ENCODE data around the gene SCEL.

SCEL gene

DNA sequence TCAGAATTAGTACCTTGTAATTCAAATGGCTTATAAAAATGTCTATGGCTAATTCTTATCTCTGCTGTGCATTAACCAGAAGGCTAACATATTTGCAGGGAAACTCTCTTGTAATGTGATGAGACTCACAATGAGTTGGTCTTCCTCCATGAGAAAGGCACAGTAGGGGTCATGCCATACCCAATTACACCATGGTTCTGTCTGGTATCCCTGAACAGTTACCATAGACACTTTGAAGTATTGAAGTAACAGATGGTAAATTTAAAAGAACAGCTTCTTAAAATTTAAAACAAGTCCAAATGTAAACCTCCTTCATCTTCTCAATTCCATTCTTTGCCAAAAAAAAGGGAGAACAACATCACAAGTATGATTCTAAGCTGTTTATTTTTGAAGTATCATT lies 139.3 kb downstream of the SCEL start:
- Histone ChIP-seq H3K9me3 (no peaks in the 10 kb centered on the region; the same call in 1 of the 2 replicates), H3K4me1 (no peaks in the 10 kb centered on the region), H3K27me3 (no peaks in the 10 kb centered on the region; the same call in 1 of the 2 replicates), H3K4me3 (ENCODE audit: low read depth, low read length) (no peak overlapping the region), H3K36me3 (no peaks in the 10 kb centered on the region)
- TF ChIP-seq, protein P1, sequence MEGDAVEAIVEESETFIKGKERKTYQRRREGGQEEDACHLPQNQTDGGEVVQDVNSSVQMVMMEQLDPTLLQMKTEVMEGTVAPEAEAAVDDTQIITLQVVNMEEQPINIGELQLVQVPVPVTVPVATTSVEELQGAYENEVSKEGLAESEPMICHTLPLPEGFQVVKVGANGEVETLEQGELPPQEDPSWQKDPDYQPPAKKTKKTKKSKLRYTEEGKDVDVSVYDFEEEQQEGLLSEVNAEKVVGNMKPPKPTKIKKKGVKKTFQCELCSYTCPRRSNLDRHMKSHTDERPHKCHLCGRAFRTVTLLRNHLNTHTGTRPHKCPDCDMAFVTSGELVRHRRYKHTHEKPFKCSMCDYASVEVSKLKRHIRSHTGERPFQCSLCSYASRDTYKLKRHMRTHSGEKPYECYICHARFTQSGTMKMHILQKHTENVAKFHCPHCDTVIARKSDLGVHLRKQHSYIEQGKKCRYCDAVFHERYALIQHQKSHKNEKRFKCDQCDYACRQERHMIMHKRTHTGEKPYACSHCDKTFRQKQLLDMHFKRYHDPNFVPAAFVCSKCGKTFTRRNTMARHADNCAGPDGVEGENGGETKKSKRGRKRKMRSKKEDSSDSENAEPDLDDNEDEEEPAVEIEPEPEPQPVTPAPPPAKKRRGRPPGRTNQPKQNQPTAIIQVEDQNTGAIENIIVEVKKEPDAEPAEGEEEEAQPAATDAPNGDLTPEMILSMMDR (IDR thresholded peaks at IDR 0.05; ENCODE audit: low read depth, low read length), result no peak
- DNase-seq, result no peak

DNA sequence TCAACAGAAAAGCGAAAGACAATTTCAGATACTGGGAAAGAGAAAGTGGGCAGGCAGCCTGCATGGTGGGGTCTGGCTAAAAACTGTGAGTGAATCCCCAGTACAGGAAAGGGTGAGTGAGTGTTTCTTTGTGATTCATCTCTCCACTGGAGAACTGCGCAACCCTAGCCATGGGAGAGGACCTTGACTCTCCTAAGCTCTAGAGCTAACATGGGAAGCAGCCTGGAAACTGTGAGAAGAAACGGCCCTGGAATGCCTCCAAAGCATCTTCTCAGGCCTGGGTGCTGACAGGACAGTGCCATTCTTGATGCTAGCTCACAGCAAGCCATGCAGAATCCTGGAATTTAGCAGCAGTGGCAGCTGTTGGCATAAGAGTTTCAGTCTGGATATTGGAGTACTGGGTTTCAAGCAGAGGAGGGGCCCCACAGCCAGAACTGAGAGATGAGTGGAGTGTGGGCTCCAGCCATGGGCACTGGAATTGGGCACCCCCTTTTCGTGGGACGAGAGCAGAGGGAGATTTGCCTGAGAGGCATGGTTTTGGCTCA lies 143.3 kb downstream of the SCEL start:
- H3K9me3 ChIP-seq, result no peaks in the 10 kb centered on the region
- no peak for DNase-seq
- H3K36me3 ChIP-seq, result no peaks in the 10 kb centered on the region
- TF ChIP-seq, protein P1 (IDR thresholded peaks at IDR 0.05; ENCODE audit: low read depth, low read length), result no peak
- no peak overlapping the region for H3K4me3 ChIP-seq (ENCODE audit: low read depth, low read length)
- H3K4me1 ChIP-seq, result no peaks in the 10 kb centered on the region
- no peaks in the 10 kb centered on the region for H3K27me3 ChIP-seq

DNA sequence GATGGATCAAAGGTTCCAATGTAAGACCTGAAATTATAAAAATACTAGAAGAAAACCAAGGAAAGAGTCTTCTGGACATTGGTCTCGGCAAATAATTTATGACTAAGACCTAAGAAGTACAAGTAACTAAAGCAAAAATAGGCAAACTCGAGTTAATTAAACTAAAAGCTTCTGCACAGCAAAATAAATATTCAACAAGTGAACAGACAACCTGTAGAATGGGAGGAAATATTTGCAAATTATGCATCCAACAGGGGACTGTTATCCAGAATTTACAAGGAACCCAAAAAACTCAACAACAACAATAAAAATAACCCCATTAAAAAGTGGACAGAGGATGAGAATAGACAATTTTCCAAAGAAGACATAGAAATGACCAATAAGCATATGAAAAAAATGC lies 152.3 kb downstream of the SCEL start:
- Histone ChIP-seq H3K4me3 (ENCODE audit: low read depth, low read length) (no peak overlapping the region), H3K36me3 (no peaks in the 10 kb centered on the region), H3K27me3 (peaks cover 13% of the 10 kb centered on the region), H3K9me3 (no peaks in the 10 kb centered on the region), H3K4me1 (no peaks in the 10 kb centered on the region)
- TF ChIP-seq, protein P1 (IDR thresholded peaks at IDR 0.05; ENCODE audit: low read depth, low read length), result no peak
- no peak for DNase-seq

DNA sequence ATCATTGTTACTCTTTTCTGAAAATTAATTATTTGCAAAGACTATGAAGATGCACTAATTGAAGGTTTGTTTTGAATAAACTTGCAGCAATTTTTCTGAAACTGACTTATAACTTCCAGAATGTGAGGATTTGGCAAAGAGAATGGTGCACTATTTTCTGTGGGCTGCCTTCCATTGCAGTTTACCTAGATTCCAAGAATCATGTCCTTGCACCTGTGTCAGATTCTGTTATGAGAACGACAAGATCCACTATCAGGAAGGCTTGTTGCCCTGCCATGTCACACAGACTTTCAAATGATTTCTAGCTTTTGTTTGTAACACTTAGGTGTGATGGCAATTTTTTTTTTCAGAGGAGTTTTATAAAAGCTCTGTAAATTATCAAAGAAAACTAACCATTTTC lies 156.4 kb downstream of the SCEL start:
- Histone ChIP-seq H3K9me3 (no peaks in the 10 kb centered on the region; the same call in 1 of the 2 replicates), H3K27me3 (peaks cover 48% of the 10 kb centered on the region), H3K4me3 (ENCODE audit: low read depth, low read length) (no peak overlapping the region), H3K36me3 (no peaks in the 10 kb centered on the region), H3K4me1 (no peaks in the 10 kb centered on the region)
- TF ChIP-seq, protein P1 (IDR thresholded peaks at IDR 0.05; ENCODE audit: low read depth, low read length), result no peak
- no peak for DNase-seq

DNA sequence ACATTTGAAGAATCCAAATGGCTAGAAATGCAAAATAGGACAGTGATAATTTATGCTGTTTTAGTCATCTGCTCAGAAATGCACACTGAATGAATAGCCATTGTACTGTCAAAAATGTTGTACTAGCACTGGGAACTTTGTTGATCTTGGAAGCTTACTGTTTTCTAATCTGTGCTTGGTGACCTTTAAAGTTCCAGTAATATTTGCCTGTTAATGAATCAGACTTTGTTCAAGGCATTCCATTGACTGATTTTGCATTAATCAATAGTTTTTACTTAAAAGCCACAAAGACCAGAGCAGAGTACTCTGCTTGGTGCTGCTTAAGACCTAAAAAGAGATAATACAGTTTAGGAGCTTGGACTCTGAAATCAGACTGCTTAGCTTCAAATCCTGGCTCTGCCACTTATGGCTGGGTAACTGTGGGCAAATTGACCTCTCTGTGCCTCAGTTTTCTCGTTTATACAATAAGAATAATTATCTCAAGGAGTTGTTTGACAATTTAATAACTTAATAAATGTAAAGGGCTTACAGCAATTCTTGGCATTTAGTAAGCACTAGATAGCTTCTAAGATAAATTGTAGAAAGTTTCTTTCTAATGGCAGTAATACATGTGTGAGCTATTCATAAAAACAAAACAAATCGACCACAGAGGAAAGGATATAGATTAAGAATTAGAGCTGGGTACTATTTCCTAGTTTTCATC lies 157.4 kb downstream of the SCEL start:
- H3K4me1 ChIP-seq, result no peaks in the 10 kb centered on the region; the same call in 1 of the 2 replicates
- H3K9me3 ChIP-seq, result no peaks in the 10 kb centered on the region; the same call in 1 of the 2 replicates
- H3K4me3 ChIP-seq (ENCODE audit: low read depth, low read length), result no peak overlapping the region
- peaks cover 49% of the 10 kb centered on the region for H3K27me3 ChIP-seq
- DNase-seq, result no peak
- TF ChIP-seq, protein P1 (IDR thresholded peaks at IDR 0.05; ENCODE audit: low read depth, low read length), result no peak
- no peaks in the 10 kb centered on the region for H3K36me3 ChIP-seq

DNA sequence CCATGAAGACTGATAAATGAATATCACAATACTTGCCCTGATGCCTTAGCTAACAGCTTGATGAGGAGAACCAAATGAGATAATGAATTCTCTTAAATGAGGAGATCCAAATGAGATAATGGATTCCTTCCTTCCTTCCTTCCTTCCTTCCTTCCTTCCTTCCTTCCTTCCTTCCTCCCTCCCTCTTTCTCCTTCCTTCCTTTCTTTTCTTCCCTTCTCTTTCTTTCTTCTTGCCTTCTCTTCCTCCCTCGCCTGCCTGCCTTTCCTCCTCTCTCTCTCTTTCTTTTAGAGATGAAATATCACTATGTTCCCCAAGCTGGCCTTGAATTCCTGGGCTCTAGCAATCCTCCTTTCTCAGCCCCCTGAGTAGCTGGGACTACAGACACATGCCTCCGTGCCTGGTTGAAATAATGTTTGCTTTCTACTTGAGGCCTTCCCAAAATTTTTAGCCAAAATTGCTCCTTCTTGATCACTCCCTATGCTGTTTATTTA lies 158.0 kb downstream of the SCEL start:
- no peaks in the 10 kb centered on the region; the same call in 1 of the 2 replicates for H3K9me3 ChIP-seq
- no peak overlapping the region for H3K4me3 ChIP-seq (ENCODE audit: low read depth, low read length)

More for the DNA sequence above, 158.0 kb downstream of the SCEL start:
- Histone ChIP-seq H3K27me3 (peaks cover 49% of the 10 kb centered on the region), H3K36me3 (no peaks in the 10 kb centered on the region), H3K4me1 (no peaks in the 10 kb centered on the region; the same call in 1 of the 2 replicates)
- no peak for DNase-seq
- TF ChIP-seq, protein P1 (IDR thresholded peaks at IDR 0.05; ENCODE audit: low read depth, low read length), result no peak

Data from BE2C (cell line).